Stomach smooth muscle (tissue), 2 donors: Measurements from ENCODE around the gene PIK3R2.
A peak's percentile ranks its signal among the peaks of the same experiment; 100 is the strongest.

ENCODE experiments used
- H3K27ac ChIP-seq: one replicate; pipeline ENCODE4 v1.7.0; 2013; ENCODE audit warnings: mild to moderate bottlenecking, low read length, inconsistent platforms
- H3K27me3 ChIP-seq, 2 donors: one replicate each; pipeline ENCODE4 v1.7.0; 2013; ENCODE audit warnings: low read length in 2 of 2; ENCODE audit not compliant: insufficient read depth in 2 of 2, control insufficient read depth in 1 of 2
- H3K36me3 ChIP-seq, 2 donors: one replicate each; pipeline ENCODE4 v1.7.0; 2013; ENCODE audit warnings: low read length in 2 of 2; ENCODE audit not compliant: control insufficient read depth in 2 of 2, insufficient read depth in 2 of 2
- H3K4me1 ChIP-seq: one replicate; pipeline ENCODE4 v1.7.0; 2013; ENCODE audit warnings: low read length; ENCODE audit not compliant: control insufficient read depth, insufficient read depth
- H3K4me3 ChIP-seq, 2 donors: one replicate each; pipeline ENCODE4 v1.7.0; 2013; ENCODE audit warnings: low read length in 2 of 2
- H3K9ac ChIP-seq, 2 donors: one replicate each; pipeline ENCODE4 v1.7.0; 2013; ENCODE audit warnings: low read length in 2 of 2, mild to moderate bottlenecking in 1 of 2
- H3K9me3 ChIP-seq, 2 donors: one replicate each; pipeline ENCODE4 v1.7.0; 2013; ENCODE audit warnings: low read length in 2 of 2; ENCODE audit not compliant: control insufficient read depth in 2 of 2
- donor health status: healthy.
- donor health status: Pancreatic carcinoma.

PIK3R2 gene

DNA sequence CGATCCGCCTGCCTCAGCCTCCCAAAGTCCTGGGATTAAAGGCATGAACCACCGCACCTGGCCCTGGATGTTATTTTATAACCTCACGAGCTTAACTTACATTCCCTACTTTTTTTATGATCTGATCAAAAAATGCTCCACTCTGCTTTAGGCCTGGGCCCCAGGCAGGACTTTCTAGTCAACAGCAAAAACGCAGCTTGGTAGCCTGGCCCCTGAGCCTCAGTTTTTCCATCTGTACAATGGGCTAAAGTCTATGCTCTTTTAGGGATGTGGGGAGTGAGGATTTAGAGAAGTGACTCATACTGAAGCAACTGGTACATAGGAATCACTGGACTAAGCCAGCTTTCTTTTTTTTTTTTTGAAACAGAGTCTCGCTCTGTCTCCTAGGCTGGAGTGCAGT, 11.9 kb upstream of the PIK3R2 start:
- no peaks in the 10 kb centered on the region for H3K27me3 ChIP-seq
- no peaks in the 10 kb centered on the region for H3K9me3 ChIP-seq
- no peak overlapping the region for H3K4me3 ChIP-seq
- peaks cover 4 to 8% of the 10 kb centered on the region in 2 donors for H3K36me3 ChIP-seq
- no peak overlapping the region for H3K9ac ChIP-seq
- H3K27ac ChIP-seq, result no peak overlapping the region
- no peaks in the 10 kb centered on the region for H3K4me1 ChIP-seq

GRCh38 chr19:18143902-18144301, 9.1 kb upstream of the PIK3R2 start:
- Histone ChIP-seq H3K27ac (no peak overlapping the region), H3K9ac (no peak overlapping the region), H3K4me3 (no peak overlapping the region), H3K4me1 (no peaks in the 10 kb centered on the region), H3K9me3 (no peaks in the 10 kb centered on the region), H3K36me3 (peaks cover 4 to 7% of the 10 kb centered on the region in 2 donors), H3K27me3 (no peaks in the 10 kb centered on the region)

DNA sequence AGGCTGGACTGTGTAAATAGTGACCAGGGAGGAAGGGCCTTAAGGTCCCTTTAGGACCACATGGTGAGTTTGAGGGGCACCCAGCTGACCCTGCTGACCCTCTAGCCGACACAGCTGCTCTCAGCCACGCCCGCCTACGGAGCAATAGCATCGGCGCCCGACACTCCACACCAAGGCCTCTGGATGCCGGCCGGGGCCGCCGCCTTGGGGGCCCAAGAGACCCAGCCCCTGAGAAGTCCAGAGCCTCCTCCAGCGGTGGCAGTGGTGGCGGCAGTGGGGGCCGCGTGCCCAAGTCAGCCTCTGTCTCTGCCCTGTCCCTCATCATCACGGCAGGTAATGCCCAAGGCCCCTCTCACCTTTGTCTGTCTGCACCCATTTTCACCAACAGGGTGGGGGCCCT, 8.6 kb upstream of the PIK3R2 start:
- no peak overlapping the region for H3K4me3 ChIP-seq
- no peak overlapping the region for H3K27ac ChIP-seq
- peaks cover 4 to 7% of the 10 kb centered on the region in 2 donors for H3K36me3 ChIP-seq

GRCh38 chr19:18144906-18145305, 8.1 kb upstream of the PIK3R2 start:
- Histone ChIP-seq H3K27me3 (no peaks in the 10 kb centered on the region), H3K9ac (no peak overlapping the region), H3K36me3 (peaks cover 4 to 7% of the 10 kb centered on the region in 2 donors), H3K4me1 (no peaks in the 10 kb centered on the region), H3K27ac (no peak overlapping the region), H3K4me3 (no peak overlapping the region), H3K9me3 (no peaks in the 10 kb centered on the region)

More for the DNA sequence above, 8.6 kb upstream of the PIK3R2 start:
- no peaks in the 10 kb centered on the region for H3K27me3 ChIP-seq
- no peaks in the 10 kb centered on the region for H3K4me1 ChIP-seq
- H3K9ac ChIP-seq, result no peak overlapping the region
- H3K9me3 ChIP-seq, result no peaks in the 10 kb centered on the region

- H3K9me3 ChIP-seq, result no peaks in the 10 kb centered on the region
- H3K4me3 ChIP-seq, result no peak overlapping the region
- H3K9ac ChIP-seq, result no peak overlapping the region
- H3K27me3 ChIP-seq, result no peaks in the 10 kb centered on the region
- no peak overlapping the region for H3K27ac ChIP-seq
- no peaks in the 10 kb centered on the region for H3K4me1 ChIP-seq
- peaks cover 4 to 5% of the 10 kb centered on the region in 2 donors for H3K36me3 ChIP-seq
Observed at GRCh38 chr19:18145391-18145999, 7.5 kb upstream of the PIK3R2 start.

- Histone ChIP-seq H3K9ac (no peak overlapping the region), H3K27ac (no peak overlapping the region), H3K4me1 (peaks cover 11% of the 10 kb centered on the region), H3K36me3 (peaks cover 2 to 4% of the 10 kb centered on the region in 2 donors), H3K9me3 (no peaks in the 10 kb centered on the region), H3K27me3 (no peaks in the 10 kb centered on the region), H3K4me3 (no peak overlapping the region)
Observed at GRCh38 chr19:18147396-18147795, 5.6 kb upstream of the PIK3R2 start.

DNA sequence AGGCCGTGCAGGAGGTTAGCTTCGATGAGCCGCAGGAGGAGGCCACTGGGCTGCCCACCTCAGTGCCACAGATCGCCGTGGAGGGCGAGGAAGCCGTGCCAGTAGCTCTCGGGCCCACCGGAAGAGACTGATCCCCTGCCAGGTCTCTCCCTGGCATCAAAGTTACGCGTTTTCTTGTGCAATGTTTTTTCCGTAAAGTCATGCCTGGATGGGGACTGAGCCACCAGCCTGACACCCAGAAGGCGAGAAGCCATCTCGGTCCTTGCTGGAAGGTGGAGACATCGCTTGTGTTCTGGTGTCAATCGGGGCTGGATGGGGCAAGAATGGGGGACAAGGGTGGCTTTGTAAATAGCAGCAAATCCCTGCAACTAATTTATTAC, 3.4 kb upstream of the PIK3R2 start:
- Histone ChIP-seq H3K4me3 (no peak overlapping the region), H3K27me3 (no peaks in the 10 kb centered on the region), H3K9ac (no peak overlapping the region), H3K4me1 (peaks cover 23% of the 10 kb centered on the region), H3K9me3 (no peaks in the 10 kb centered on the region), H3K36me3 (peaks cover 0 to 4% of the 10 kb centered on the region in 2 donors), H3K27ac (no peak overlapping the region)

- Histone ChIP-seq H3K27me3 (no peaks in the 10 kb centered on the region), H3K36me3 (no peaks in the 10 kb centered on the region), H3K27ac (no peak overlapping the region), H3K4me1 (peaks cover 32% of the 10 kb centered on the region), H3K4me3 (peak overlapping the region in 1 of 2 donors; percentile 88), H3K9ac (peak overlapping the region in 1 of 2 donors; percentile 98), H3K9me3 (no peaks in the 10 kb centered on the region)
Observed at GRCh38 chr19:18150776-18151624, 2.0 kb upstream of the PIK3R2 start.

- Histone ChIP-seq H3K4me1 (peaks cover 46% of the 10 kb centered on the region), H3K27me3 (no peaks in the 10 kb centered on the region), H3K4me3 (peak overlapping the region; percentile 88), H3K36me3 (no peaks in the 10 kb centered on the region), H3K27ac (peak overlapping the region; percentile 94), H3K9me3 (no peaks in the 10 kb centered on the region), H3K9ac (peak overlapping the region; percentile 96 to 98)
Observed at GRCh38 chr19:18152442-18152816, 534 bp upstream of the PIK3R2 start.

GRCh38 chr19:18153556-18154134, 682 bp downstream of the PIK3R2 start:
- Histone ChIP-seq H3K4me1 (peaks cover 53% of the 10 kb centered on the region), H3K36me3 (no peaks in the 10 kb centered on the region), H3K27me3 (no peaks in the 10 kb centered on the region), H3K27ac (peak overlapping the region; percentile 94), H3K9me3 (no peaks in the 10 kb centered on the region), H3K9ac (peak overlapping the region; percentile 88 to 92), H3K4me3 (peak overlapping the region; percentile 81 to 88)
